H9 (cell line): ENCODE results near the gene MCM10. TPM values are rescaled to one million over a fixed set of nuclear protein-coding genes. Genes with fewer than 3 reads are reported as not detected.

Source experiments
- DNase-seq: peaks from one replicate; pipeline ENCODE4 v3.0.0-alpha.2; 2017
- H2AFZ ChIP-seq: one replicate; pipeline ENCODE4 v1.6.1; 2013; ENCODE audit warnings: mild to moderate bottlenecking, low read length, control low read depth, moderate library complexity
- H2AK5ac ChIP-seq: 2 replicates; pipeline ENCODE4 v1.6.1; 2013; ENCODE audit warnings: low read length, control low read depth, mixed read lengths; ENCODE audit not compliant: insufficient read length
- H2BK120ac ChIP-seq: one replicate; pipeline ENCODE4 v1.6.1; 2013; ENCODE audit warnings: low read depth, mild to moderate bottlenecking, low read length, control low read depth, inconsistent platforms; ENCODE audit not compliant: poor library complexity, severe bottlenecking
- H2BK12ac ChIP-seq: 2 replicates; pipeline ENCODE4 v1.6.1; 2013; ENCODE audit warnings: low read length, control low read depth, mixed read lengths, low read depth; ENCODE audit not compliant: insufficient read length
- H2BK15ac ChIP-seq: 2 replicates; pipeline ENCODE4 v1.6.1; 2013; ENCODE audit warnings: low read depth, low read length, control low read depth
- H2BK20ac ChIP-seq: one replicate; pipeline ENCODE4 v1.6.1; 2013; ENCODE audit warnings: low read depth, mild to moderate bottlenecking, low read length, control low read depth, inconsistent platforms; ENCODE audit not compliant: poor library complexity, severe bottlenecking
- H2BK5ac ChIP-seq: 2 replicates; pipeline ENCODE4 v1.6.1; 2013; ENCODE audit warnings: low read length, control low read depth, mixed read lengths; ENCODE audit not compliant: insufficient read length
- H3K14ac ChIP-seq: 2 replicates; pipeline ENCODE4 v1.6.1; 2013; ENCODE audit warnings: low read length, control low read depth; ENCODE audit not compliant: insufficient read depth
- H3K18ac ChIP-seq: 2 replicates; pipeline ENCODE4 v1.6.1; 2013; ENCODE audit warnings: low read depth, mild to moderate bottlenecking, mixed read lengths, low read length, control low read depth; ENCODE audit not compliant: insufficient read length
- H3K23ac ChIP-seq: 2 replicates; pipeline ENCODE4 v1.6.1; 2013; ENCODE audit warnings: low read length, control low read depth, mixed read lengths, low read depth; ENCODE audit not compliant: insufficient read length
- H3K23me2 ChIP-seq: 2 replicates; pipeline ENCODE4 v1.6.1; 2013; ENCODE audit warnings: low read depth, mild to moderate bottlenecking, mixed read lengths, low read length, control low read depth; ENCODE audit not compliant: insufficient read length, poor library complexity, severe bottlenecking
- H3K27ac ChIP-seq: 2 replicates; pipeline ENCODE4 v1.5.1; 2013; ENCODE audit warnings: low read length, control low read depth, mixed read lengths, low read depth; ENCODE audit not compliant: insufficient read length
- H3K27me3 ChIP-seq: 2 replicates; pipeline ENCODE4 v1.6.1; 2013; ENCODE audit warnings: low read length, control low read depth, inconsistent platforms; ENCODE audit not compliant: insufficient read depth
- H3K4ac ChIP-seq: 2 replicates; pipeline ENCODE4 v1.6.1; 2013; ENCODE audit warnings: low read depth, mild to moderate bottlenecking, control low read depth, inconsistent platforms, low read length, moderate library complexity
- H3K4me1 ChIP-seq: 2 replicates; pipeline ENCODE4 v1.6.1; 2013; ENCODE audit warnings: low read length, control low read depth, inconsistent platforms; ENCODE audit not compliant: insufficient read depth
- H3K4me2 ChIP-seq: 2 replicates; pipeline ENCODE4 v1.6.1; 2013; ENCODE audit warnings: low read length, control low read depth, mixed read lengths; ENCODE audit not compliant: insufficient read length, insufficient read depth
- H3K56ac ChIP-seq: 2 replicates; pipeline ENCODE4 v1.6.1; 2013; ENCODE audit warnings: low read depth, mild to moderate bottlenecking, mixed read lengths, low read length, control low read depth; ENCODE audit not compliant: insufficient read length
- H3K79me1 ChIP-seq: 2 replicates; pipeline ENCODE4 v1.6.1; 2013; ENCODE audit warnings: low read depth, mild to moderate bottlenecking, moderate library complexity, low read length, control low read depth, inconsistent platforms; ENCODE audit not compliant: insufficient read depth, poor library complexity, severe bottlenecking
- H3K79me2 ChIP-seq: 2 replicates; pipeline ENCODE4 v1.6.1; 2013; ENCODE audit warnings: low read length, control low read depth, inconsistent platforms; ENCODE audit not compliant: insufficient read depth
- H3K9ac ChIP-seq: 2 replicates; pipeline ENCODE4 v1.6.1; 2013; ENCODE audit warnings: low read length, control low read depth, mixed read lengths; ENCODE audit not compliant: insufficient read length; ENCODE audit errors: extremely low read depth
- H3K9me3 ChIP-seq: one replicate; pipeline ENCODE4 v1.6.1; 2013; ENCODE audit warnings: low read depth, low read length, inconsistent platforms; ENCODE audit not compliant: control insufficient read depth
- H3T11ph ChIP-seq: one replicate; pipeline ENCODE4 v1.6.1; 2013; ENCODE audit warnings: mild to moderate bottlenecking, low read length, control low read depth, inconsistent platforms
- H4K20me1 ChIP-seq: one replicate; pipeline ENCODE4 v1.6.1; 2013; ENCODE audit not compliant: control insufficient read depth, insufficient read length, insufficient read depth
- H4K5ac ChIP-seq: 2 replicates; pipeline ENCODE4 v1.6.1; 2013; ENCODE audit warnings: low read depth, mild to moderate bottlenecking, mixed read lengths, low read length, control low read depth; ENCODE audit not compliant: insufficient read length
- H4K8ac ChIP-seq: replicated peaks from 2 replicates; pipeline ENCODE4 v1.6.1; 2013; ENCODE audit warnings: low read length, control low read depth, mixed read lengths, low read depth; ENCODE audit not compliant: insufficient read length
- H4K91ac ChIP-seq: 2 replicates; pipeline ENCODE4 v1.6.1; 2013; ENCODE audit warnings: low read depth, mild to moderate bottlenecking, moderate library complexity, mixed read lengths, low read length, control low read depth; ENCODE audit not compliant: insufficient read length
- H3K27ac Mint-ChIP-seq, 3 experiments: 2 replicates in 2 of 3; 3 replicates in 1 of 3; pipeline ENCODE4 v1.8.0; 2020 to 2021; ENCODE audit warnings: mixed read lengths in 3 of 3, mild to moderate bottlenecking in 1 of 3, moderate library complexity in 1 of 3
- H3K27me3 Mint-ChIP-seq: 2 replicates; pipeline ENCODE4 v1.8.0; 2021; ENCODE audit warnings: low read depth, mild to moderate bottlenecking, moderate library complexity, mixed read lengths
- H3K36me3 Mint-ChIP-seq, 3 experiments: 2 replicates in 2 of 3; 3 replicates in 1 of 3; pipeline ENCODE4 v1.8.0; 2020 to 2021; ENCODE audit warnings: low read depth in 3 of 3, mixed read lengths in 3 of 3; ENCODE audit not compliant: insufficient read depth in 1 of 3
- H3K4me1 Mint-ChIP-seq, 2 experiments: 2 replicates each; pipeline ENCODE4 v1.8.0; 2020; ENCODE audit warnings: mixed read lengths in 2 of 2
- H3K4me3 Mint-ChIP-seq, 2 experiments: 2 replicates in 1 of 2; 3 replicates in 1 of 2; pipeline ENCODE4 v1.8.0; 2020 to 2021; ENCODE audit warnings: mild to moderate bottlenecking in 2 of 2, mixed read lengths in 2 of 2, moderate library complexity in 1 of 2
- H3K9me3 Mint-ChIP-seq, 2 experiments: 2 replicates in 1 of 2; 3 replicates in 1 of 2; pipeline ENCODE4 v1.8.0; 2020; ENCODE audit warnings: mild to moderate bottlenecking in 2 of 2, mixed read lengths in 2 of 2, moderate library complexity in 1 of 2
- CTCF ChIP-seq: fragments of 200-600 bp; sonication (generic); conservative IDR thresholded peaks from 3 replicates; pipeline ENCODE4 v1.8.0; 2021; ENCODE audit warnings: antibody characterized with exemption, mild to moderate bottlenecking
- WGBS: extraction: QIAGEN DNeasy Blood & Tissue Kit; methylation state at CpG from one replicate; pipeline ENCODE4 v1.1.7; 2013; ENCODE audit warnings: missing lambda C conversion rate, low lambda C conversion rate, mixed read lengths; ENCODE audit not compliant: insufficient read length; ENCODE audit errors: extremely low coverage; 5-methylcytosine and 5-hydroxymethylcytosine counted together
- total RNA-seq: library from RNA; stranded (reverse); gene quantifications from 2 replicates; pipeline ENCODE4 v1.2.1, GENCODE V29; 2021

Gene MCM10
- total RNA-seq, 1 experiment from 2014 or later, result 67.4 TPM

GRCh38 chr10:13173616-13174015 lies 12.3 kb downstream of the MCM10 start:
- no peaks in the 10 kb centered on the region for H3K27me3 ChIP-seq
- no peak overlapping the region for H3K9ac ChIP-seq
- DNase-seq, result no peak
- H2AK5ac ChIP-seq, result no peak overlapping the region
- no peak overlapping the region for H4K91ac ChIP-seq
- H3K4ac ChIP-seq, result no peak overlapping the region
- no peak for TF ChIP-seq CTCF
- H3K27ac ChIP-seq, result no peak overlapping the region
- no peak overlapping the region for H3T11ph ChIP-seq
- H3K79me1 ChIP-seq, result no peaks in the 10 kb centered on the region
- H3K4me3 Mint-ChIP-seq, result no peak overlapping the region
- no peak overlapping the region for H3K23ac ChIP-seq
- WGBS, result no CpG with 5 or more reads among the region's 2 CpGs
- no peaks in the 10 kb centered on the region for H3K4me1 Mint-ChIP-seq
- H3K4me1 ChIP-seq, result no peaks in the 10 kb centered on the region
- no peak overlapping the region for H2BK5ac ChIP-seq
- no peak overlapping the region for H2BK15ac ChIP-seq
- no peak overlapping the region for H2BK120ac ChIP-seq
- no peak overlapping the region for H3K14ac ChIP-seq
- H4K20me1 ChIP-seq, result no peaks in the 10 kb centered on the region
- no peak overlapping the region for H3K56ac ChIP-seq
- no peak overlapping the region for H3K4me2 ChIP-seq
- no peak overlapping the region for H2BK20ac ChIP-seq
- 0 out of 7 replicates have a peak overlapping the region, but pooled peaks of 2 of the 3 experiments have one; percentile 12 to 22 for H3K27ac Mint-ChIP-seq
- H3K9me3 Mint-ChIP-seq, result no peaks in the 10 kb centered on the region
- H4K5ac ChIP-seq, result no peak overlapping the region
- H3K9me3 ChIP-seq, result no peaks in the 10 kb centered on the region
- H3K79me2 ChIP-seq, result no peaks in the 10 kb centered on the region
- H3K23me2 ChIP-seq, result no peaks in the 10 kb centered on the region
- no peak overlapping the region for H4K8ac ChIP-seq
- H3K36me3 Mint-ChIP-seq, result peaks cover 52 to 82% (median 74%) of the 10 kb centered on the region in 3 experiments; a peak in 6 of 7 replicates
- no peaks in the 10 kb centered on the region for H3K27me3 Mint-ChIP-seq
- H3K18ac ChIP-seq, result no peak overlapping the region
- H2BK12ac ChIP-seq, result no peak overlapping the region
- H2AFZ ChIP-seq, result no peak overlapping the region
